SK-N-SH treated with all-trans-retinoic acid at 6 μM for 48 hours (cell line): ENCODE results near the gene DIPK2A.

ENCODE experiments used
- ARNTL ChIP-seq: fragments of 450-650 bp; formaldehyde crosslinking; IDR thresholded peaks from 2 replicates; pipeline ENCODE4 v1.5.0; 2020; ENCODE audit warnings: low read depth, mild to moderate bottlenecking, moderate library complexity, borderline replicate concordance
- CSDC2 ChIP-seq: fragments of 250-450 bp; sonication (Bioruptor Pico); IDR thresholded peaks from 2 replicates; pipeline ENCODE4 v1.5.0; 2020; ENCODE audit warnings: mild to moderate bottlenecking, moderate library complexity
- CSRNP3 ChIP-seq: fragments of 250-450 bp; sonication (Bioruptor Pico); IDR thresholded peaks from 2 replicates; pipeline ENCODE4 v1.5.1; 2021; ENCODE audit warnings: mild to moderate bottlenecking, moderate library complexity
- OSR1 ChIP-seq: fragments of 250-450 bp; sonication (Bioruptor Pico); IDR thresholded peaks from 2 replicates; pipeline ENCODE4 v1.8.0; 2022; ENCODE audit warnings: moderate library complexity, mild to moderate bottlenecking, inconsistent platforms
- PATZ1 ChIP-seq: fragments of 250-450 bp; sonication (Bioruptor Pico); IDR thresholded peaks from 2 replicates; pipeline ENCODE4 v1.8.0; 2020; ENCODE audit warnings: mild to moderate bottlenecking, moderate library complexity, borderline replicate concordance
- RARB ChIP-seq: fragments of 250-450 bp; sonication (Bioruptor Pico); IDR thresholded peaks from 2 replicates; pipeline ENCODE4 v1.8.0; 2021; ENCODE audit warnings: mild to moderate bottlenecking, moderate library complexity
- TOX ChIP-seq: fragments of 250-450 bp; sonication (Bioruptor Pico); IDR thresholded peaks from 2 replicates; pipeline ENCODE4 v1.8.0; 2021; ENCODE audit warnings: mild to moderate bottlenecking, moderate library complexity, borderline replicate concordance
- TSHZ2 ChIP-seq: fragments of 250-450 bp; sonication (Bioruptor Pico); IDR thresholded peaks from 2 replicates; pipeline ENCODE4 v1.5.0; 2020; ENCODE audit warnings: mild to moderate bottlenecking, moderate library complexity
- ZC3H10 ChIP-seq: fragments of 250-450 bp; sonication (Bioruptor Pico); IDR thresholded peaks from 2 replicates; pipeline ENCODE4 v1.5.1; 2021; ENCODE audit warnings: mild to moderate bottlenecking, moderate library complexity
- ZFP3 ChIP-seq: fragments of 250-450 bp; sonication (Bioruptor Pico); IDR thresholded peaks from 2 replicates; pipeline ENCODE4 v1.5.0; 2020; ENCODE audit warnings: mild to moderate bottlenecking, moderate library complexity
- ZFP30 ChIP-seq: fragments of 450-650 bp; formaldehyde crosslinking; IDR thresholded peaks from 2 replicates; pipeline ENCODE4 v1.5.0; 2022; ENCODE audit warnings: mild to moderate bottlenecking, moderate library complexity
- ZNF70 ChIP-seq: fragments of 450-650 bp; formaldehyde crosslinking; IDR thresholded peaks from 2 replicates; pipeline ENCODE4 v1.5.0; 2020; ENCODE audit warnings: mild to moderate bottlenecking, moderate library complexity
- ZNF8 ChIP-seq: fragments of 450-650 bp; formaldehyde crosslinking; IDR thresholded peaks from 2 replicates; pipeline ENCODE4 v1.5.0; 2020; ENCODE audit warnings: mild to moderate bottlenecking, moderate library complexity

- TF ChIP-seq ZC3H10 (CRISPR knock-in tag) (no peak), TSHZ2 (CRISPR knock-in tag) (no peak), PATZ1 (no peak), ZFP30 (CRISPR knock-in tag) (no peak), ZNF70 (CRISPR knock-in tag) (no peak), CSDC2 (CRISPR knock-in tag) (no peak), OSR1 (CRISPR knock-in tag) (no peak), ZNF8 (CRISPR knock-in tag) (no peak), CSRNP3 (no peak), RARB (CRISPR knock-in tag) (no peak), ARNTL (CRISPR knock-in tag) (no peak), ZFP3 (no peak), TOX (no peak)
Observed at GRCh38 chr3:144011251-144011799, 39.7 kb downstream of the DIPK2A start.
